Keratinocyte (primary cell): Measurements from ENCODE around the gene CBY2.

ENCODE experiments used
- CTCF ChIP-seq, 3 experiments: IDR thresholded peaks in 1 of 3; conservative IDR thresholded peaks in 1 of 3; optimal IDR thresholded peaks in 1 of 3; 2 replicates in 2 of 3; 3 replicates in 1 of 3; pipeline versions ENCODE3 to v1.5.1; 2011; ENCODE audit warnings: low read length in 3 of 3, mild to moderate bottlenecking in 3 of 3, moderate library complexity in 2 of 3, control low read depth in 1 of 3, inconsistent platforms in 1 of 3; ENCODE audit not compliant: insufficient read depth in 2 of 3; ENCODE audit errors: extremely low read depth in 1 of 3
- EZH2 ChIP-seq: IDR thresholded peaks from one replicate; pipeline ENCODE4 v1.6.1; 2012; ENCODE audit warnings: inconsistent platforms, mild to moderate bottlenecking, low read length, moderate library complexity

DNA sequence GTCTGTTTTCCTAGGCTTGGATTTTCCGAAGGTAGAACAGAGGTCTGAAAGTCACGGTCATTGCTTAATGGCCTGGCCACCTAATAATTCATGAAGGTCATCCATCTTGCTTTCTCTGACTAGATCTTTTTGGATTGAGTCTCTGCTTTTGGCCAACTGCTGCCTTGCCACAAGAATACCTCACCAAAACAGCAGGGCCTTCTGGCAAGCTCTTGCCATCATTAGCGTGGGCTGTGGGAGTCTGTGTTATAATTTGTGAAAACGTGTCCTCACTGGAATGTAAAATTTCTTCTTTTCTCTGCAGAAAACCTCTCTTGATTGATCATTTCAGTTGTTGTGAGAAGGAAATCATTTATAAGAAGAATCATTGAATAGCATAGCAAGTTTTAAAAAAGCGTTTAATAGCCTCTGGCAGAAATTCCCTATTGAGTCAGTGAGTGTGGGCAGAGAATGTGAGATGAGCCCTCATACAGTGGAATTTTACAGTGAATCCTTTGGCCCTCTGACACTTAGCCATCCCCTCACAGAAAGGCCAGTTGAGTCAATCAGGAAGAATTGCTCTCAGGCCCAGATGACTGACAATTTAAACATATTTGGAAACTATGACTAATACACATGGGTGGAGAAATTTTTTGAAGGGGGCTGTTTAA is 43.4 kb upstream of the CBY2 start:
- TF ChIP-seq CTCF (optimal IDR thresholded peaks at IDR 0.05 in 1 of 3, IDR thresholded peaks at IDR 0.05 in 1 of 3, conservative IDR thresholded peaks at IDR 0.05 in 1 of 3; ENCODE audit: extremely low read depth in 1 of 3, insufficient read depth in 2 of 3, low read length in 3 of 3): no peak
- no peak for TF ChIP-seq EZH2
